GM20431 (cell line): ENCODE measurements around the gene ZNF23.

ENCODE experiments used
- in situ Hi-C: fragments of 300-500 bp; cut with MseI, MboI; formaldehyde crosslinking; loops from one replicate; pipeline ENCODE4 v1.15.0; 2020; ENCODE audit warnings: low sequenced_read_pairs; ENCODE audit not compliant: unreplicated experiment

The ZNF23 gene

GRCh38 chr16:71429581-71429980 is 32.5 kb downstream of the ZNF23 start:
- in situ Hi-C loops: no loop called here

GRCh38 chr16:71428883-71429282 is 33.2 kb downstream of the ZNF23 start:
- in situ Hi-C loops: no loop called here

- in situ Hi-C loops: no loop called here
Observed at GRCh38 chr16:71428385-71428784, 33.7 kb downstream of the ZNF23 start.

DNA sequence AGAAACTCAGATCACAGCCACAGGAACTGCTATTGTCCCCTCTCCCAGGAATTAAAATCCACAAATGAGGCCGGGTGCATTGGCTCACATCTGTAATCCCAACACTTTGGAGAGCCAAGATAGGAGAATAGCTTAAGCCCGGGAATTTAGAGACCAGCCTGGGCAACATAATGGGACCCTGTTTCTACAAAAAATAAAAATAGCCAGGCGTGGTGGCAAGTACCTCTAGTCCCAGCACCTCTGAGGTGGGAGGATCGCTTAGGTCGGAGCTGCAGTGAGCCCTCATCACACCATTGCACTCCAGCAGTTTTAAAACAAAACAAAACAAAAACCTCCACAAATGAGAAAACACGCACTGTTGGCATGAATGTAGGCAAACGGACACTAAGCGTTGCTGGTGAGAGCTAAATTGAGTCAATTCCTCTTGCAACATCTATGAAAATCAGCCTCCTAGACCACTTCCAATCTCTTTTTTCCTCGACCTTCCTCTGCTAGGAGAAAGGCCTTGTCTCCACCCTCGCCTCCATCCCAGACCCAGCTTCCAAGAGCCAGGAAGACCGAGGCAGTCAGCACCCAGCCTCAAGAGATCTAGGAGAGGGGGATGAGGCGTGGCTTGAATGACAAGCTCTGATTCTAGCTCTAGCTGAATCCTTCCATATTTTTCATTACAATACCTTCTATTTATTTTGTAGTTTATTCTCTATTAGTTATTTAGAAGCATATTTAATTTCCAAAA is 35.0 kb downstream of the ZNF23 start:
- in situ Hi-C loops: no loop called here

GRCh38 chr16:71426069-71426879 is 35.8 kb downstream of the ZNF23 start:
- in situ Hi-C loops: no loop called here

GRCh38 chr16:71425746-71426068 is 36.3 kb downstream of the ZNF23 start:
- in situ Hi-C loops: no loop called here

GRCh38 chr16:71424626-71425025 is 37.4 kb downstream of the ZNF23 start:
- in situ Hi-C loops: no loop called here

DNA sequence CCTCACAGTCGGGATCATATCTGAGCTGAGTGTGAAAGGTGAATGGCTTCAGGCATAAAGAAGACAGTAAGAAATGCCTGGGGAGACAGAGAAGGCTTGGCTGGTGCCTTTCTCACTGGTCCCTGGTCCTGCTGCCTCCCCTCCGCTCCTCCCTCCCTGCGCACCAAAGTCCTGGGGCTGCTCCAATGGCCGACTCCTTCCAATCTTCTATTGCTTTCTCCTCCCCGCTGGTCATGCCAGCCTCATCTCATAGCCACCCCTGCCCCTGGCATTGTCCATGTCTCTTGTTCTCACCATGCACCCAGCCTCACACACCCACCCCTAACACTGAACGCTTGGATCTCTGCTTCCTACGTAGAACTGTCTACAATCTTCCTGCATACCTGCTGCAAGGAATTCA is 38.2 kb downstream of the ZNF23 start:
- in situ Hi-C loops: no loop called here

DNA sequence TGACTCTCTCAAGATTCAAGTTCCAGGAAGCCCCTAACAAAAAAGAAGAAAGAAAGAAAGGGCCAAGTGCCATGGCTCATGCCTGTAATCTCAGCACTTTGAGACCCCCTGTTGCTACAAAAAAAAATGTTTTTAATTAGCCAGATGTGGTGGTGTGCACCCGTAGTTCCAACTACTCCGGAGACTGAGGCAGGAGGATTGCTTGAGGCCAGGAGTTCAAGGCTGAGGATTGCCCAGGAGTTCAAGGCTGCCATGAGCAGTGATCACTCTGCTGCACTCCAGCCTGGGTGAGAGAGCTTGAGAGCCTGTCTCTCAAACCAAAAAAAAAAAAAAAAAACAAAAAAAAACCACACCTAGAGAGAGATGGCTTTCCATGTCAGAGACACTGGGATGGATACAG is 39.0 kb downstream of the ZNF23 start:
- in situ Hi-C loops: no loop called here

- in situ Hi-C loops: no loop called here
Observed at GRCh38 chr16:71421911-71422310, 40.1 kb downstream of the ZNF23 start.

DNA sequence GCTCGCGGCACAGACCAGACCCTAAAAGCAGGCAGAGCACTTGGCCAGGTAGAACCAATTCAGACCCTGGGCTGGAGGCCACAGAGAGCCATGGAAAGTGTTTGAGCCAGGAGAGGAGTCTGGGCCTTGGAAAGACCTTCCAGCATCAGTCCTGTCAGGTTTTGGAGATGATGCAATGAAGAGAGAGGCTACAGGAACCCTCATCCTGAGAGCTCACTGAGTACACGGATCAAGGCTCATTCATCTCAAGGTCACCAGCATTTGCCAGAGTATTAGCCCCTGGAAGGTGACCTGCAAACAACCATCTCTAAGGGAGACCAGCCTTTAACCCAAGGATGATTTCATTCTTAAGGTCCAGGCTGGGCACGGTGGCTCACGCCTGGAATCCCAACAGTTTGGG is 48.0 kb downstream of the ZNF23 start:
- in situ Hi-C loops: no loop called here

GRCh38 chr16:71413341-71413740 is 48.7 kb downstream of the ZNF23 start:
- in situ Hi-C loops: no loop called here

GRCh38 chr16:71412270-71413160 is 49.5 kb downstream of the ZNF23 start:
- in situ Hi-C loops: no loop called here

DNA sequence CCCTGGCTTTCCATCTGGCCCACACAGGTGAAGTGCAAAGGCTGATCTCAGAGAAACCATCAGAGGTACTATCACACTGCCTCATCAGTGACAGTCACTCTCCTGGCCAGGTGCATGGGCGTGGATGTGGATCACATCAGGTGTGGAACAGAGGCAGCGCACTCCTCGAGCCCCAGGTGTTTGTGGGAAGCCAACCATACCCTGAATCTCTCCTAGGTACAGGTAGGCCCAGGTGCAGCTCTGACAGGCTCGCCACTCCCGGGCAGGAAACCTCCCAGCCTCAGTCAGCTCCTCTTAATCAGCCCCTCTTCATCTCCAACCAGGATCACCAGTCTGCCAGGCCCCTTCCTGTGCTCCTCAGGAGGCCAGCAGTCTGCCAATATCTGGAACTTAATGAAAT is 51.9 kb downstream of the ZNF23 start:
- in situ Hi-C loops: no loop called here

DNA sequence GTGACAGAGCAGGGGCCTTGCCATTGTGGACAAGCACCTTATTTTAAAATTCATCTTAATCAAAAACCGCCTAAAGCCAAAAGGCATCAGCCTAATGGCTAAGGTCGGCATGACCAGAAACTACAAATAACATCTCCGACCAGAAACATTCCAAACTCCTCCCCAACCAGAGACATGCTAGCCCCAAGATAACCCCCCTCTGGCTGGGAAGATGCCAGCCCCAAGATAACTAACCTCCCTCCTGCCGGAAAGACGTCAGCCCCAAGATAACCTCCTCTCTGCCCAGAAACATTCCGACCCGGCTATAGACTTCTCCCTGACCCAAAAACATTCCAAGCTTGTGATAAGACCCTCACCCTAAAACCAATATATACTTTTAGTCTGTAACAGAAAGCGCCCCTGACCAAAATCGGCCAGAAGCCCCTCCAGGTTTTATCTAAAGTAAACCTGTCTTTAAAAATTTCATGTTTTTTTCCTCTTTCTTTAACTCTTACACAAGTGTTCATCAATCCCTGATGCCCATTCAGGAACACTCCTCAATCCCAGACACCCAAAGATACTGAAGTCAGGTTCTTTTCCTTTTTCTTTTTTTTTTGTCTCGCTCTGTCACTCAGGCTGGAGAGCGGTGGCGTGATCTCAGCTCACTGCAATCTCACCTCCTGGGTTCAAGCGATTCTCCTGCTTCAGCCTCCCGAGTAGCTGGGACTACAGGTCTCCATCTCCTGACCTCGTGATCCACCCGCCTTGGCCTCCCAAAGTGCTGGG is 52.9 kb downstream of the ZNF23 start:
- in situ Hi-C loops: no loop called here

GRCh38 chr16:71408536-71408935 is 53.5 kb downstream of the ZNF23 start:
- in situ Hi-C loops: no loop called here

GRCh38 chr16:71407731-71408130 is 54.3 kb downstream of the ZNF23 start:
- in situ Hi-C loops: no loop called here

- in situ Hi-C loops: no loop called here
Observed at GRCh38 chr16:71406724-71407123, 55.3 kb downstream of the ZNF23 start.

GRCh38 chr16:71406316-71406715 is 55.7 kb downstream of the ZNF23 start:
- in situ Hi-C loops: no loop called here

GRCh38 chr16:71404364-71404763 is 57.7 kb downstream of the ZNF23 start:
- in situ Hi-C loops: no loop called here
